HepG2 (cell line): Measurements from ENCODE around the gene LAMC1. TPM values are rescaled to one million over a fixed set of nuclear protein-coding genes. Genes with fewer than 3 reads are reported as not detected.

ENCODE experiments used
- FOXO1 ChIP-seq: sonication (generic); formaldehyde crosslinking; IDR thresholded peaks from 2 replicates; pipeline ENCODE4 v1.4.0; 2020; ENCODE audit warnings: missing genetic modification reagents
- MAZ ChIP-seq, 2 experiments: sonication (generic) in 1 of 2; formaldehyde crosslinking in 1 of 2; IDR thresholded peaks; 2 replicates each; pipeline versions ENCODE4 v1.5.0 to v1.6.1; 2012 to 2020; ENCODE audit warnings: low read depth in 2 of 2, mild to moderate bottlenecking in 2 of 2, borderline replicate concordance in 1 of 2, improper control_type of control experiment in 1 of 2, low read length in 1 of 2, missing genetic modification reagents in 1 of 2, moderate library complexity in 1 of 2
- MED13 ChIP-seq: sonication (generic); formaldehyde crosslinking; IDR thresholded peaks from 2 replicates; pipeline ENCODE4 v1.5.0; 2020; ENCODE audit warnings: missing genetic modification reagents
- MXD4 ChIP-seq: IDR thresholded peaks from 2 replicates; pipeline ENCODE4 v1.6.1; 2016; ENCODE audit warnings: mild to moderate bottlenecking, missing biosample characterization, missing genetic modification reagents
- NR2F1 ChIP-seq, 2 experiments: fragments of 450-650 bp in 1 of 2; formaldehyde crosslinking in 1 of 2; IDR thresholded peaks; 2 replicates each; pipeline versions ENCODE4 v1.5.0 to v1.6.1; 2016 to 2020; ENCODE audit warnings: mild to moderate bottlenecking in 1 of 2, missing compliant biosample characterization in 1 of 2, missing genetic modification reagents in 1 of 2, moderate library complexity in 1 of 2
- PLRG1 ChIP-seq: fragments of 450-650 bp; conservative IDR thresholded peaks from 2 replicates; pipeline ENCODE4 v1.6.1; 2016
- REL ChIP-seq: sonication (generic); formaldehyde crosslinking; conservative IDR thresholded peaks from 2 replicates; pipeline ENCODE4 v1.8.0; 2022; ENCODE audit warnings: mild to moderate bottlenecking, missing genetic modification reagents, moderate library complexity
- ZNF33A ChIP-seq: sonication (generic); formaldehyde crosslinking; IDR thresholded peaks from 2 replicates; pipeline ENCODE4 v1.5.1; 2020; ENCODE audit warnings: missing genetic modification reagents, mild to moderate bottlenecking, moderate library complexity, borderline replicate concordance
- ZNF549 ChIP-seq: sonication (generic); formaldehyde crosslinking; IDR thresholded peaks from 2 replicates; pipeline ENCODE4 v1.5.0; 2020; ENCODE audit warnings: missing genetic modification reagents
- ZNF674 ChIP-seq: sonication (generic); formaldehyde crosslinking; IDR thresholded peaks from 2 replicates; pipeline ENCODE4 v1.5.0; 2020; ENCODE audit warnings: low read depth, mild to moderate bottlenecking, missing genetic modification reagents
- polyA plus RNA-seq, 8 experiments: library from polyadenylated mRNA; depleted of rRNA in 3 of 8; stranded (reverse) in 7 of 8; unstranded in 1 of 8; fragments of >200 nt; fragmentation: Illumina TruSeq in 4 of 8; extraction: Trizol in 4 of 8; gene quantifications; 2 replicates each; pipeline versions ENCODE4 v1.2.1 to v1.2.3, GENCODE V29; 2011 to 2016; ENCODE audit warnings: low read depth in 4 of 8, missing spikeins in 1 of 8, mixed read lengths in 1 of 8; ENCODE audit not compliant: insufficient read depth in 1 of 8
- total RNA-seq, 5 experiments: library from RNA; depleted of rRNA; stranded (reverse); fragments of >200 nt; fragmentation: Illumina TruSeq; extraction: Trizol; gene quantifications; 2 replicates each; pipeline ENCODE4 v1.2.3, GENCODE V29; 2016; ENCODE audit warnings: low read depth in 1 of 5
- TF ChIP-seq, protein P1 (sequence below): sonication (generic); formaldehyde crosslinking; IDR thresholded peaks from 2 replicates; pipeline ENCODE4 v1.4.0; 2020; ENCODE audit warnings: missing genetic modification reagents, low read depth, mild to moderate bottlenecking, borderline replicate concordance
- TF ChIP-seq, protein P2 (sequence below): IDR thresholded peaks from 2 replicates; pipeline ENCODE4 v1.6.1; 2018; ENCODE audit warnings: missing genetic modification reagents
- TF ChIP-seq, protein P3 (sequence below): fragments of 450-650 bp; IDR thresholded peaks from 2 replicates; pipeline ENCODE4 v1.6.1; 2017
- TF ChIP-seq, protein P4 (sequence below): sonication (generic); formaldehyde crosslinking; IDR thresholded peaks from 2 replicates; pipeline ENCODE4 v1.4.0; 2020; ENCODE audit warnings: missing genetic modification reagents
- TF ChIP-seq, protein P5 (sequence below): sonication (generic); formaldehyde crosslinking; IDR thresholded peaks from 2 replicates; pipeline ENCODE4 v1.5.1; 2020; ENCODE audit warnings: mild to moderate bottlenecking, missing genetic modification reagents, moderate library complexity

The LAMC1 gene
- total and polyA plus RNA-seq, 2 of the 13 experiments (the other 11 are each of a cell fraction or from before 2014, with no cell fraction given): 58.5 to 137 TPM

DNA sequence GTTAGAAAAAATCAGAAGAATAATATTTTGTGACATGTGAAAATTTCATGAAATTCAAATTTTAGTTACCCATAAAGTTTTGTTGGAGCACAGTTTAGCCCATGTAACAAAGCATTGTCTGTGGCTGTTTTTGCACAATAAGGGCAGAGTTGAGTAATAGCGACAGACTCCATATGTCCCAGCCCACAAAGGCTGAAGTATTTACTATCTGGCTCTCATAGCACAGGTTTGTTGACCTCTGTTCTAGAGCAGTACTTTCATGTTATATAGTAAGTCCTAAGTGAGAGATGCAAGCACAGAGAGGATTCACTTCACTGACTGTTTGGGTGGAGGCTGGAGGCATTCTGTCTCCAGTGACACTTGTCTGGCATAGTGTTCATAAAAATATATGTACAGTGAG lies 6.8 kb downstream of the LAMC1 start (continued):
- TF ChIP-seq, protein P1, sequence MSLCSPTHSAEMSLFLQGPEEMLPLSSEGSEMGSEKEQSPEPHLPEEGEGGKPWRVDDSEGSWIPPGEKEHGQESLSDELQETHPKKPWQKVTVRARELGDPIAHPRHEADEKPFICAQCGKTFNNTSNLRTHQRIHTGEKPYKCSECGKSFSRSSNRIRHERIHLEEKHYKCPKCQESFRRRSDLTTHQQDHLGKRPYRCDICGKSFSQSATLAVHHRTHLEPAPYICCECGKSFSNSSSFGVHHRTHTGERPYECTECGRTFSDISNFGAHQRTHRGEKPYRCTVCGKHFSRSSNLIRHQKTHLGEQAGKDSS (CRISPR knock-in tag): peak; percentile 62; the same call in 1 of the 2 replicates
- TF ChIP-seq, protein P2, sequence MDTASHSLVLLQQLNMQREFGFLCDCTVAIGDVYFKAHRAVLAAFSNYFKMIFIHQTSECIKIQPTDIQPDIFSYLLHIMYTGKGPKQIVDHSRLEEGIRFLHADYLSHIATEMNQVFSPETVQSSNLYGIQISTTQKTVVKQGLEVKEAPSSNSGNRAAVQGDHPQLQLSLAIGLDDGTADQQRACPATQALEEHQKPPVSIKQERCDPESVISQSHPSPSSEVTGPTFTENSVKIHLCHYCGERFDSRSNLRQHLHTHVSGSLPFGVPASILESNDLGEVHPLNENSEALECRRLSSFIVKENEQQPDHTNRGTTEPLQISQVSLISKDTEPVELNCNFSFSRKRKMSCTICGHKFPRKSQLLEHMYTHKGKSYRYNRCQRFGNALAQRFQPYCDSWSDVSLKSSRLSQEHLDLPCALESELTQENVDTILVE: peak; percentile 72
- TF ChIP-seq MED13 (CRISPR knock-in tag): no peak
- TF ChIP-seq, protein P3, sequence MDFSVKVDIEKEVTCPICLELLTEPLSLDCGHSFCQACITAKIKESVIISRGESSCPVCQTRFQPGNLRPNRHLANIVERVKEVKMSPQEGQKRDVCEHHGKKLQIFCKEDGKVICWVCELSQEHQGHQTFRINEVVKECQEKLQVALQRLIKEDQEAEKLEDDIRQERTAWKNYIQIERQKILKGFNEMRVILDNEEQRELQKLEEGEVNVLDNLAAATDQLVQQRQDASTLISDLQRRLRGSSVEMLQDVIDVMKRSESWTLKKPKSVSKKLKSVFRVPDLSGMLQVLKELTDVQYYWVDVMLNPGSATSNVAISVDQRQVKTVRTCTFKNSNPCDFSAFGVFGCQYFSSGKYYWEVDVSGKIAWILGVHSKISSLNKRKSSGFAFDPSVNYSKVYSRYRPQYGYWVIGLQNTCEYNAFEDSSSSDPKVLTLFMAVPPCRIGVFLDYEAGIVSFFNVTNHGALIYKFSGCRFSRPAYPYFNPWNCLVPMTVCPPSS: no peak
- TF ChIP-seq NR2F1 (CRISPR knock-in tag; IDR thresholded peaks at IDR 0.05): peak; percentile 43 to 61; a peak in 2 of 4 replicates
- no peak for TF ChIP-seq ZNF549
- no peak for TF ChIP-seq ZNF674
- no peak for TF ChIP-seq REL
- no peak for TF ChIP-seq MXD4 (CRISPR knock-in tag)
- TF ChIP-seq, protein P4, sequence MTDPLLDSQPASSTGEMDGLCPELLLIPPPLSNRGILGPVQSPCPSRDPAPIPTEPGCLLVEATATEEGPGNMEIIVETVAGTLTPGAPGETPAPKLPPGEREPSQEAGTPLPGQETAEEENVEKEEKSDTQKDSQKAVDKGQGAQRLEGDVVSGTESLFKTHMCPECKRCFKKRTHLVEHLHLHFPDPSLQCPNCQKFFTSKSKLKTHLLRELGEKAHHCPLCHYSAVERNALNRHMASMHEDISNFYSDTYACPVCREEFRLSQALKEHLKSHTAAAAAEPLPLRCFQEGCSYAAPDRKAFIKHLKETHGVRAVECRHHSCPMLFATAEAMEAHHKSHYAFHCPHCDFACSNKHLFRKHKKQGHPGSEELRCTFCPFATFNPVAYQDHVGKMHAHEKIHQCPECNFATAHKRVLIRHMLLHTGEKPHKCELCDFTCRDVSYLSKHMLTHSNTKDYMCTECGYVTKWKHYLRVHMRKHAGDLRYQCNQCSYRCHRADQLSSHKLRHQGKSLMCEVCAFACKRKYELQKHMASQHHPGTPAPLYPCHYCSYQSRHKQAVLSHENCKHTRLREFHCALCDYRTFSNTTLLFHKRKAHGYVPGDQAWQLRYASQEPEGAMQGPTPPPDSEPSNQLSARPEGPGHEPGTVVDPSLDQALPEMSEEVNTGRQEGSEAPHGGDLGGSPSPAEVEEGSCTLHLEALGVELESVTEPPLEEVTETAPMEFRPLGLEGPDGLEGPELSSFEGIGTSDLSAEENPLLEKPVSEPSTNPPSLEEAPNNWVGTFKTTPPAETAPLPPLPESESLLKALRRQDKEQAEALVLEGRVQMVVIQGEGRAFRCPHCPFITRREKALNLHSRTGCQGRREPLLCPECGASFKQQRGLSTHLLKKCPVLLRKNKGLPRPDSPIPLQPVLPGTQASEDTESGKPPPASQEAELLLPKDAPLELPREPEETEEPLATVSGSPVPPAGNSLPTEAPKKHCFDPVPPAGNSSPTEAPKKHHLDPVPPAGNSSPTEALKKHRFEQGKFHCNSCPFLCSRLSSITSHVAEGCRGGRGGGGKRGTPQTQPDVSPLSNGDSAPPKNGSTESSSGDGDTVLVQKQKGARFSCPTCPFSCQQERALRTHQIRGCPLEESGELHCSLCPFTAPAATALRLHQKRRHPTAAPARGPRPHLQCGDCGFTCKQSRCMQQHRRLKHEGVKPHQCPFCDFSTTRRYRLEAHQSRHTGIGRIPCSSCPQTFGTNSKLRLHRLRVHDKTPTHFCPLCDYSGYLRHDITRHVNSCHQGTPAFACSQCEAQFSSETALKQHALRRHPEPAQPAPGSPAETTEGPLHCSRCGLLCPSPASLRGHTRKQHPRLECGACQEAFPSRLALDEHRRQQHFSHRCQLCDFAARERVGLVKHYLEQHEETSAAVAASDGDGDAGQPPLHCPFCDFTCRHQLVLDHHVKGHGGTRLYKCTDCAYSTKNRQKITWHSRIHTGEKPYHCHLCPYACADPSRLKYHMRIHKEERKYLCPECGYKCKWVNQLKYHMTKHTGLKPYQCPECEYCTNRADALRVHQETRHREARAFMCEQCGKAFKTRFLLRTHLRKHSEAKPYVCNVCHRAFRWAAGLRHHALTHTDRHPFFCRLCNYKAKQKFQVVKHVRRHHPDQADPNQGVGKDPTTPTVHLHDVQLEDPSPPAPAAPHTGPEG (CRISPR knock-in tag): no peak
- peak; percentile 92 for TF ChIP-seq FOXO1 (CRISPR knock-in tag)
- TF ChIP-seq, protein P5, sequence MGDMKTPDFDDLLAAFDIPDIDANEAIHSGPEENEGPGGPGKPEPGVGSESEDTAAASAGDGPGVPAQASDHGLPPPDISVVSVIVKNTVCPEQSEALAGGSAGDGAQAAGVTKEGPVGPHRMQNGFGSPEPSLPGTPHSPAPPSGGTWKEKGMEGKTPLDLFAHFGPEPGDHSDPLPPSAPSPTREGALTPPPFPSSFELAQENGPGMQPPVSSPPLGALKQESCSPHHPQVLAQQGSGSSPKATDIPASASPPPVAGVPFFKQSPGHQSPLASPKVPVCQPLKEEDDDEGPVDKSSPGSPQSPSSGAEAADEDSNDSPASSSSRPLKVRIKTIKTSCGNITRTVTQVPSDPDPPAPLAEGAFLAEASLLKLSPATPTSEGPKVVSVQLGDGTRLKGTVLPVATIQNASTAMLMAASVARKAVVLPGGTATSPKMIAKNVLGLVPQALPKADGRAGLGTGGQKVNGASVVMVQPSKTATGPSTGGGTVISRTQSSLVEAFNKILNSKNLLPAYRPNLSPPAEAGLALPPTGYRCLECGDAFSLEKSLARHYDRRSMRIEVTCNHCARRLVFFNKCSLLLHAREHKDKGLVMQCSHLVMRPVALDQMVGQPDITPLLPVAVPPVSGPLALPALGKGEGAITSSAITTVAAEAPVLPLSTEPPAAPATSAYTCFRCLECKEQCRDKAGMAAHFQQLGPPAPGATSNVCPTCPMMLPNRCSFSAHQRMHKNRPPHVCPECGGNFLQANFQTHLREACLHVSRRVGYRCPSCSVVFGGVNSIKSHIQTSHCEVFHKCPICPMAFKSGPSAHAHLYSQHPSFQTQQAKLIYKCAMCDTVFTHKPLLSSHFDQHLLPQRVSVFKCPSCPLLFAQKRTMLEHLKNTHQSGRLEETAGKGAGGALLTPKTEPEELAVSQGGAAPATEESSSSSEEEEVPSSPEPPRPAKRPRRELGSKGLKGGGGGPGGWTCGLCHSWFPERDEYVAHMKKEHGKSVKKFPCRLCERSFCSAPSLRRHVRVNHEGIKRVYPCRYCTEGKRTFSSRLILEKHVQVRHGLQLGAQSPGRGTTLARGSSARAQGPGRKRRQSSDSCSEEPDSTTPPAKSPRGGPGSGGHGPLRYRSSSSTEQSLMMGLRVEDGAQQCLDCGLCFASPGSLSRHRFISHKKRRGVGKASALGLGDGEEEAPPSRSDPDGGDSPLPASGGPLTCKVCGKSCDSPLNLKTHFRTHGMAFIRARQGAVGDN (CRISPR knock-in tag): no peak
- no peak for TF ChIP-seq PLRG1
- no peak for TF ChIP-seq ZNF33A
- 0 out of 2 replicates have a peak, but pooled peaks have one; percentile 22 for TF ChIP-seq MAZ (IDR thresholded peaks at IDR 0.05; ENCODE audit: borderline replicate concordance, low read depth, low read length)
- TF ChIP-seq MAZ (CRISPR knock-in tag; IDR thresholded peaks at IDR 0.05; ENCODE audit: low read depth): no peak
